GM21529 (cell line): ENCODE results near the gene CIART.
"Not testable (repeated sequence)": the region's sequence is repeated elsewhere in the genome, so short reads cannot be mapped to it uniquely, and the experiment has no call there.

Source experiments
- ATAC-seq: cut with Tn5 transposase; IDR thresholded peaks from one replicate; pipeline ENCODE4 v1.9.1; 2021; ENCODE audit not compliant: unreplicated experiment

Gene CIART

DNA sequence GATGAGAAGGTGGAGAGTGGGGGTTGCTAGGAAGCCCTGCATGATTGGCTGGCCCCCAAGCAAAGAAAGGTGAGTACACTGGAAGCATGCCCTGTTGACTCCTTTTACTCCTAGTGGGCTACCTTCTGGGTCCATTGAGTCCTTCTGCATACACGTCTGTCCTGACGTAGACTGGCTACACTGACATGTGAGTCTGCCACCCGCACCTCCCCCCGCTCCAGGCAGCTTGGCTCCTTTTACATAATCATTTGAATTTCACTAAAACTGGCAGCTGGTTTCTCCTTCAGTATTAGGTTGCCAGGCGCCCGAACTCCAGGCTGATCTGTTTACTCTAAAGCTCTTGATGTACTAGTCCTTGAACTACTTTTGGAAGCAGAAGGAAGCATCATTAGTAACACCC lies 20.0 kb downstream of the CIART start:
- no peak for ATAC-seq

DNA sequence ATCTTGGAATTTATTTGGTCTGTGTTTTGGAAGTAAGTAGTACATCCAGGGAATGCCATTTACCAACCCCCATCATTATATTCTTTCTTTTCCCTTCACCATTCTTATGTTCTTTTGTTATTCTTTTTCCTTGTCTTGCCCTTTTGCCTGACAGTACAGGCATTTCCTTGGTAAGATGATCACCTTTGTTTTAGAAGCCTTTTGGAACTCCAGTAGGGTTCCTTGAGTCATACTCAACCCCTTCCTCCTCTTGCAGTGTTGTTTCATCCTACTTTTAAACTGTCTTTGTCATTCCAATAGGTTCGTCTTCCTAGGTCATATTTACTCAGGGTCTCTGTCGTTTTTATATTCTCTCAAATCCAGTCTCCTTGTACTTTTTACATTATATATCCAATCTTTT lies 20.5 kb downstream of the CIART start:
- ATAC-seq = no peak

DNA sequence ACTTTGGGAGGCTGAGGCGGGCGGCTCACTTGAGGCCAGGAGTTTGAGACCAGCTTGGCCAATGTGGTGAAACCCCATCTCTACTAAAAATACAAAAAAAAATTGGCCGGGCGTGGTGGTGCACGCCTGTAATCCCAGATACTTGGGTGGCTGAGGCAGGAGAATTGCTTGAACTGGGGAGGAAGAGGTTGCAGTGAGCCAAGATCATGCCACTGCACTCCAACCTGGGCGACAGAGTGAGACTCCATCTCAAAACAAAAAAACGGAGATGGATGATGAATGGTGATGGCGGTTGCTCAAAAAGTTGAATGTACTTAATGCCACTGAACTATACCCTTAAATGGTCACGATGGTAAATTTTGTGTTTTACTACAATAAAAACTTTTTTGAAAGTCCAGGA lies 26.2 kb downstream of the CIART start:
- not testable (repeated sequence) for ATAC-seq

DNA sequence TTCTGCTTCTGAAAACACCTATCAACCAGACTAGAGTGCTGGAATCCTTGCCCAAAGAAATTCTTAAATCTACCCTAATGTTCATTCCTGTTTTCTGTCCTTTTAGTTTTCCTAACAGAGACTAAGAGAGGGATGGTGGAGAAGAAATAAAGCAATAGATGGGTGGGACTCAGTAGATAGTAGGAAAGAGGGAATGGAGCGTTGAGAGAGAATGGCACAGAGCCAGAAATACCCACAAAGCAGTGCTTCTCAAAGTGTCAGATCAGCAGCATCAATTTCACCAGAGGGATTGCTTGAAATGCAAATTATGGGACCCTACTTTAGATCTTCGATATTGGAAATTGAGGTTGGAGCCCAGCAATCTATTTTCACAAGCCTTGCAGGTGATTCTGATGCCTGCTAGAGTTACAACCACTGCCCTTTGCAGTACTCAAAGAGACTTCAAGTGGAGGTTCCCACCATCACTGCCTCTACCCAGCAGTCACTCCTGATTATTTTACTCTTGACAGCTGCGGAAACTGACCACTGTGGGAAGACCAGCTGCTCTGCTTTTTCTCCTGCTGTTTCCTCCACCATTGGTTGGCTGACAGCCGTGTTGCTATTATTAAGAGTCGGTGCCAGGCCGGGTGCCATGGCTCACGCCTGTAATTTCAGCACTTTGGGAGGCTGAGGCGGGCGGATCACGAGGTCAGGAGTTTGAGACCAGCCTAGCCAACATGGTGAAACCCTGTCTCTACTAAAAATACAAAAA lies 27.6 kb downstream of the CIART start:
- no peak for ATAC-seq

DNA sequence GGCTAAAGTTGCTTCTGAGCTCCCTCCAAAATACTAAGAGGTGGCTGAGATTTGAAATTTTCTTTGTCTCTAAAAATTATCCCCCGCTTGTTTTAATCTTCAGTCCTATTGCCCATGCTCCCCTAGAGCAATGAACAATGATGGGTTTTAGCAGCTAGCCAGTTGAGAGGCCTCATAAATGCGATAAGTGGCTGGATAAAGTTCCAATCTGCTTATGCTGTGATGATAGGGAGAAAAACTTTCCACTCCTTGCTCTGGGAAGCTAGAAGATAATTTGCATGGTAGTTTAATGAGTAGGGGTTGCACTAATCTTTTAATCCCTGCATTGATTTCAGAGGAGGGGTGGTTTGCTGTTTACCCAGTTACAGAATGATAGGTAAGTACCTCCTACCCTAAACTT lies 29.4 kb downstream of the CIART start:
- ATAC-seq = no peak

DNA sequence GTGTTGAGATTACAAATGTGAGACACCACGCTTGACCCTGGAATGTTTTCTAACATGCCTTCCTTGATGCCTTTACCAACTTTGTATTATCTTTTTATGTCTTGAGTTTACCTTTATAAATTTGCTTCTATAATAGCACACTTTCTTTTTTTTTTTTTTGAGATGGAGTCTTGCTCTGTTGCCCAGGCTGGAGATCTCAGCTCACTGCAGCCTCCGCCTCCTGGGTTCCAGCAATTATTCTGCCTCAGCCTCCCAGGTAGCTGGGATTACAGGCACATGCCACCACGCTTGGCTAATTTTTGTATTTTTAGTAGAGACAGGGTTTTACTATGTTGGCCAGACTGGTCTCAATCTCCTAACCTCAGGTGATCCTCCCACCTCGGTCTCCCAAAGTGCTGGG lies 32.3 kb downstream of the CIART start:
- not testable (repeated sequence) for ATAC-seq

DNA sequence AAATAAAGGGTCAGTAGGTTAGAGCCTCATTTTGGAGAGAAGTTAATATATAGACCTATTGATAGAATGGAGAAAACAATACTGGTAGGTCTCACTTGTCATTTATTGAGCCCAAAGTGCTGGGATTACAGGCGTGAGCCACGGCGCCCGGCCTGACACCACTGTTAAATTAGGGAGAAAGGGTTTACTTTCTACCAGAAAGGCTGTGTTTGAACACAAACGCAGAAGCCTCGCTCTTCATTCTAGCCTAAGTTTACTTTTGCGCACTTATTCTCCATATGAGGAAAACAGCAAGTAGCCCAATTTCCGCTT lies 38.3 kb downstream of the CIART start:
- ATAC-seq = no peak

DNA sequence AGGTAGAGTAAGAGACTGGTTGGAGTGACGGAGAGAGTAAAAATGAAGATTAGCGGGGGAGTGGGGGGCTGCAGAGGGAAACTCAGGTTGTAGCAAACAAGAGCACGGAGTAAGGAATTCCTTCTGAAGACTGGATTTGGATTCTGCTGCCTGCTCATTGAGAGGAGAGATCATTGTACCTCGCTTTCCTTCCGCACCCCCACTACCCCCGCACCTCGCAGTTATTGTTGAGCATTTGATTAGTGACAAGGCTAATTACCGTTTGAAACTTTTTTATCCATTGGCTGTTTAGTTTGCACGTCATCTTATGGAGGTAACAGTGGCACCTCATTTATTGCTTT lies 39.4 kb downstream of the CIART start:
- ATAC-seq = no peak

DNA sequence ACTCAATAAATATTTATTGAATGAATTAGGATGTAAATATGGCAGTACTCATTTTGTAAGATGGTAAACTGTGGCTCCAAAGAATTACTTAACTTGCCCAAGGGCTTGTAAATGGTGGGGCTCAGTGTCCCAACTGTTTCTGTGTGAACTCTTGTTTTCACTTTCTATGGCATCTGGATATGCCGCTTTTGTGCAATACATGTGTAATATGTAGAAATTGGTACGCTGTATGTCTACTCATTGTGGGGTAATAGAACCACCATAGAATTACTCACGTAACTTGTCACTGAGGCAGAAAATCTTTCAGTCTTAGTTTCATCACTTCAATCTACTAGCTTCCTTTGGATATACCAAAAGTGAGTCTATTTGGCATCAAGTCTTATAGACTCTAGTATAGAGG lies 40.0 kb downstream of the CIART start:
- no peak for ATAC-seq

DNA sequence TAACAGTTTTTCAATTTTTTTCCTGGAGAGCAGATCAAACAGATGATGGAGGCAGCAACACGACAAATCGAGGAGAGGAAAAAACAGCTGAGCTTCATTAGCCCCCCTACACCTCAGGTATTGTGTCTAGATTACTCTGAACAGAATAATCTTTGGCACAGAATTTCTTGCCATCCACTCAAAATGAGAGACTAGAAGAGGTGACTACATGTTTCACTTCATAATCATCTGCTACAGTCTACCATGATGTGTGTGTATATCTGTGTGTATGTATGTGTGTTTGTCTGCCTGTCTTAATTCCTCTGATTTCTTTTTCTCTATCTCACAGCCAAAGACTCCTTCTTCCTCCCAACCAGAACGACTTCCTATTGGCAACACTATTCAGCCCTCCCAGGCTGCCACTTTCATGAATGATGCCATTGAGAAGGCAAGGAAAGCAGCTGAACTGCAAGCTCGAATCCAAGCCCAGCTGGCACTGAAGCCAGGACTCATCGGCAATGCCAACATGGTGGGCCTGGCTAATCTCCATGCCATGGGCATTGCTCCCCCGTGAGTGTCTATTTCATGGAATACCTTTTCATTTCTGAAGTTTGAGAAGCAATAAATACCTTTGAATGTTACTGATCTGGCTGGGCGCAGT lies 50.4 kb downstream of the CIART start:
- no peak for ATAC-seq
